NB4 (cell line): ENCODE measurements around the gene SKOR1.

Source experiments
- DNase-seq: peaks from one replicate; pipeline ENCODE4 v3.0.0; 2010; ENCODE audit warnings: low read depth
- H3K4me3 ChIP-seq: one replicate; pipeline ENCODE4 v1.5.1; 2011; ENCODE audit warnings: mild to moderate bottlenecking, low read depth, low read length, moderate library complexity
- CTCF ChIP-seq: IDR thresholded peaks from one replicate; pipeline ENCODE4 v1.5.1; 2012; ENCODE audit warnings: low read depth, low read length
- MAX ChIP-seq: IDR thresholded peaks from 2 replicates; pipeline ENCODE4 v1.6.1; 2011; ENCODE audit warnings: low read depth, low read length
- MYC ChIP-seq: IDR thresholded peaks from 2 replicates; pipeline ENCODE4 v1.6.1; 2011; ENCODE audit warnings: low read depth, low read length
- POLR2A ChIP-seq: IDR thresholded peaks from 2 replicates; pipeline ENCODE4 v1.6.1; 2011; ENCODE audit warnings: mild to moderate bottlenecking; ENCODE audit not compliant: insufficient read length; ENCODE audit errors: extremely low read depth

The SKOR1 gene

GRCh38 chr15:67863442-67863987 is 38.2 kb downstream of the SKOR1 start:
- TF ChIP-seq MYC (peak; percentile 85), CTCF (peak; percentile 77), MAX (peak; percentile 81), POLR2A (no peak)
- peak; percentile 87 for DNase-seq

GRCh38 chr15:67865331-67865730 is 40.0 kb downstream of the SKOR1 start:
- H3K4me3 ChIP-seq = no peak overlapping the region
- DNase-seq = no peak
- TF ChIP-seq MAX (no peak), CTCF (no peak), MYC (no peak), POLR2A (no peak)

More at GRCh38 chr15:67863442-67863987, 38.2 kb downstream of the SKOR1 start:
- peak overlapping the region; percentile 9 for H3K4me3 ChIP-seq

GRCh38 chr15:67865766-67866165 is 40.5 kb downstream of the SKOR1 start:
- TF ChIP-seq MAX (no peak), CTCF (no peak), MYC (no peak), POLR2A (no peak)
- DNase-seq = no peak
- H3K4me3 ChIP-seq = no peak overlapping the region

- H3K4me3 ChIP-seq = no peak overlapping the region
- no peak for DNase-seq
- TF ChIP-seq POLR2A (no peak), MAX (no peak), MYC (no peak), CTCF (no peak)
Measured at GRCh38 chr15:67869701-67870100, 44.4 kb downstream of the SKOR1 start.

- H3K4me3 ChIP-seq = no peak overlapping the region
- no peak for TF ChIP-seq MAX
- no peak for TF ChIP-seq POLR2A
- TF ChIP-seq MYC = no peak
- TF ChIP-seq CTCF = no peak
- no peak for DNase-seq
Measured at GRCh38 chr15:67870868-67871408, 45.6 kb downstream of the SKOR1 start.
